Stimulated activated CD4-positive, alpha-beta T cell treated with anti-CD3 and anti-CD28 coated beads, TNF-alpha, amount 100 ng/mL, for 48 hours (primary cell): ENCODE measurements around the gene HS3ST3B1.
A peak's percentile ranks its signal among the peaks of the same experiment; 100 is the strongest.

Source experiments
- DNase-seq, 3 donors: peaks; one replicate each; pipeline ENCODE4 v3.0.0-alpha.2; 2020; ENCODE audit warnings: low read depth in 3 of 3

The HS3ST3B1 gene

GRCh38 chr17:14321476-14321949 lies 20.6 kb downstream of the HS3ST3B1 start:
- no peak for DNase-seq

DNA sequence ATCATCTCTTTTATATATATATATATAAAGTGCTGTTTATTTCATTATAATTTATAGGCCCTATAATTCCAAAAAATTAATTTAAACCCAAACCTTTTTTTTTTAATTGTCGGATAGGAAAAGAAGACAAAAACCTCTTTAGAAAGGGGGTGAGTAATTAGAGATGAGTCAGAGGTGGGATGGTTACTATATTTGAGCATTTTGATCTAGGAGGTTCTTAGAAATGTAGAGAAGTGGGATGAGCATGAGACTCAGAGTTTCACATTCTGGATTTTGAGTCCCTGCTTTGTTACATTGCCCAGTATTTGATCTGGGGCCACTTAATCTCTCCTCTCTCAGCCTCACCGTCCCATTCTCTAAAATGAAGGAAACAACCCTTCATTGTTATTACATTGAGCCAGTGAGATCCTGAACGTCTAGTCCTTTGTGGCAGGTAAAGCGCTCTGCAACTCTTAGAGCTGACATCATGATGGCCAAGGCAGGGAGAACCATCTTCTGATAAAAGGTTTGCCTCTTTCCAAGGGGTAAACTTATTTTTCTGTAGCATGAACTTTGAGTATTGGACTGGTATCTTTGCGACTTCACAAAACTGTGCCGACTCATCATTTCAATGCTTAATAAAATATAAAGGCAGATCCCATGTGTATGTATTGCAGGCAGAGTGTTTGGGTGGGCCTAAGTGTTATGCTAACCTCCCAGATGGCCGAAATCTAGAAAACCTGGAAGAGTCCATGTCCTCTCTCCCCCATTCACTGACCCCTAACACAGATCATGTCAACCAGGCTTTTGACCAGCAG lies 21.3 kb downstream of the HS3ST3B1 start:
- DNase-seq, result no peak

DNA sequence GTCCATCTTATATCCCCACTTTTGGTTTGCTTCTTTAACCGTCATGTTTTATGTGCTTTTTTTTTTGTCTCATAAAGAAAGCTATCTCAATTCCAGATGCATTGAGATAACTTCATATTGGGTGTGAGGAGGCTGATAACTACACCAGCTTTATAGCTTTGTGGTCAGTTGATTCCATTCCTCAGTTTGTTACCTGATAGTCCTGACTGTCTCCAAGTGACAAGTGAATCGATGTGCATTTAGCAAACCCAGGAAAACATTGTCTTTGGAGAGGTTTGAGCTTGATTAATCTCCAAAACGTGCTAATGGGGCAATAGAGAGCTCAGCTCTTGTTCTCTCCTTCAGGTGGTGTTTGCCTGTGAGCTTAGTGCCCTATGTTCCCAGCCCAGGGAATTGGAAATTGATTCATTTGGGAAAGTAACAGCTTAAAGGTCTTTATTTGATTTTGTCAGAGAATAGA lies 22.7 kb downstream of the HS3ST3B1 start:
- DNase-seq, result no peak

DNA sequence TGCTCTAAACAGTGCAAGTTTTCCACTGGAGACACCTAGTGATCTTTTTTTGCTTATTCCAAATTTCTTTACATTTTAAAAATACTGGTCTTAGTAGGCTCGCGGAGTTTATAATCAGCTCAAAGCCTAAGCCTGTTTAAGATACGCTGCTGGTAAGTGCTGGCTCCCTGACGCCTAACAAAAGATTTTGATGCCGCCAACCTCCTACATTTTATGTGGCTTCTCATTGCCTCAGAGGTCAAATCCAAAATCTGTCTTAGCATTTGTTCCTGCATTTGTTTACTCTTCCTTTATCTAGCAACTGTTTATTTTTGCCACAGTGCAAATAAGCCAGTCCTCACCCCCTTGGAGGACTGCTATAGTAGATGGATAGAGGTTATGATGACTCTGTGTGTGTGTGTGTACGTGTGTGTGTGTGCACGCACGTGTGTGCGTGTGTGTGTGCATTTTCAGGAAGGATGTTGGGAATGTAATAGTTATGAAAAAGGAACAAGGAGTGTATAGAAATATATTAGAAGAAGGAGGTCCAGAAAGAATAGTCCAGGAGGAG lies 24.8 kb downstream of the HS3ST3B1 start:
- no peak for DNase-seq

DNA sequence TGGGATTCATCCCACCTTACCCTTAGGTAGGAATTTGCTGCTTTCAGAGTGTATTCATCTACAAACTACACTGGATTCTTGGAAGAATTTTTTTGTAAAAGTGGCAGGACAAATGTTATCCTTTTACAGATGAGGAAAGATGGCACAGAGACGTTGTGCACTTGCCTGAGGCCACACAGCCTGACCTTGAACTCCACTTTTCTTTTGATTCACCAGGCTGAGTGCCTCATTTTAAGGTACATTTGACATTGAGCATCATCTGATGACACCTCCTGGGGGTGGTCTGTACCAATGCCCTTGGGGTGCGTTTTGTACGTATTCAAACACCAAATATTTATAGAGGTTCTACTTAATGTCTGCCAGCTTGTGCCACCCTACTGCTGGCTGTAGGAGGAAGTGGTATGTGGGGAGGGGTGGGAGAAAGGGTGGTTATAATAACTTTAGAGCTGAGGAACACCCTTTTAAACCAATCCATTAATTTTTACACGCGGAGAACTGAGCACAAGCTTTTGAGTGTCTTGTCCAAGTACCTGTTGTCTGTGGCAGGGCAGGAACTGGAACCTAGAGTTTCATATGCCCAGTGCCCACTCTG lies 29.1 kb downstream of the HS3ST3B1 start:
- DNase-seq, result no peak

- DNase-seq, result no peak
Observed at GRCh38 chr17:14330492-14330962, 29.6 kb downstream of the HS3ST3B1 start.

- DNase-seq, result no peak
Observed at GRCh38 chr17:14331225-14331981, 30.5 kb downstream of the HS3ST3B1 start.

DNA sequence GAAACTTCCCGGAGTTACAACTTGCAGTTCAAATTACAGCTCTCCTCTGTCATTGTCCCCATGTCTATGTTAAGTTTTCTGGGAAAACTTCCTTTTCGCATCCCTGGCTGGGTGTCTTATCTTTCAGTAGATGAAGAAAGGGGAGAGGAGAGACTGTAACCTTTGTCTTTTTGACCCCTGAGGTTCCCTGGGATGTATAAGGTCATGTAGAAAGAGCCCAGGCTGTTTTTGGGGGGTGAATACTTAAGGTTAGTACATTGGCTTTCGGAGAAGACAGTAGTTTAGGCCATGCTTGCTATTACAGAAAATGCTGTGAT lies 31.1 kb downstream of the HS3ST3B1 start:
- no peak for DNase-seq

DNA sequence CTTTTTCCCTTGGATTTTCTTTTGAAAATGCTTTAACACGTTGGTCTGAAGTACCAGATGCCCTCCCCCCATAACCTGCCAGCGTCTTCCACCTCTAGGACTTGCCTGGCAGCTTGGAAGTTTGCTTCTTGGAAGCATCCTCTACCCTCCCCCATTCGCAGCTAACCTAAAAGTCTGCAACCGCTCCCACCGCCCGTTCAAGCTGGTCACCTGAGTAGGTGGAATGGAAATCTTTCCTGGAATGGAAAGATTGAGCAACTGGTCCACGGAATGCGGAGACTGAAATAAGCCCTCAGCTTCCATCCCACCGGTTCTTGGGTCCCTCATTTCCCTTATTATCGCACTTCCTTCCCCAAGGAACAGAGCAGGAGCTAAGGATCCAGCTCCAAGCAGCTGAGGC lies 31.4 kb downstream of the HS3ST3B1 start:
- no peak for DNase-seq

GRCh38 chr17:14333506-14333905 lies 32.6 kb downstream of the HS3ST3B1 start:
- no peak for DNase-seq

DNA sequence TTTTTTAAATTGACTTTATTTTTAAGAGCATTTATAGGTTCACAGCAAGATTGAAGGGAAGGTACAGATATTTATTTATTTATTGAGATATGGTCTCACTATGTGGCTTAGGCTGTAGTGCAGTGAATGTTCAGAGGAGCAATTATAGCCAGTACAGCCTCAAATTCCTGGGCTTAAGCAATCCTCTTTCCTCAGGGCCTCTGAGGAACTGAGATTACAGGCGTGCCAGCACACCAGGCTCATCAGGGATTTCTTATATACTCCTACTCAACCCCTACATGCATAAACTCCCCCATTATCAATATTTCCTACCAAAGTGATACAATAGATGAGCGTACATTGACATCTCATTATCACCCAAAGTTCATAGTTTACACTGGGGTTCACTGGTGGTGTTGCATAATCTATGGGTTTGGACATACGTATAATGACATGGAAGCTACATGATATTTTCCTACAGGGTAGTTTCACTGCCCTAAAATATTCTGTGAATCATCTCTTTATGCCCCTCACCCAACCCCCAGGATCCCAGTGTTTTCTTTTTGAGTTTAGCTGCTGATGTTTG lies 33.5 kb downstream of the HS3ST3B1 start:
- DNase-seq, result no peak

GRCh38 chr17:14334919-14335318 lies 34.0 kb downstream of the HS3ST3B1 start:
- DNase-seq, result no peak

DNA sequence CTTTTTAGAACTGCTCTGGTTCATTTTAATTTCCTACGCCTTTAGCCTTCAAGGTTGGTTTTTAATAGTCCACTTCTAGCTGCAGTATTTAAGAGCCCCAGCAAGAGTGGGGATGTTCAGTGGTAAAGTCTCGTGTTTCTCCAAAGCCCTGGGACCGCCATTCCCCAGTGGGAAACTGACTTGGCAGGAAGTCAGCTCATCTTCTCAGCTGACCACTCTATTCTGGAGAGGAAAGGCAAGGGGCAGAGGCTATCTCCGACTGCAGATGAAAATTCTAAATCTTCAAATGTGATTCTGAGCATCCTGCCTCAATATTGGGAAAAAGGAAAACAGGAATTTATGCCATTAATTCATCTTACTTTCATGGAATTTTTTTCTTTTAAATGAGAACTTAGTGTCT lies 35.5 kb downstream of the HS3ST3B1 start:
- no peak for DNase-seq

GRCh38 chr17:14337596-14338079 lies 36.8 kb downstream of the HS3ST3B1 start:
- peak; percentile 52 to 66 (median 65) for DNase-seq

DNA sequence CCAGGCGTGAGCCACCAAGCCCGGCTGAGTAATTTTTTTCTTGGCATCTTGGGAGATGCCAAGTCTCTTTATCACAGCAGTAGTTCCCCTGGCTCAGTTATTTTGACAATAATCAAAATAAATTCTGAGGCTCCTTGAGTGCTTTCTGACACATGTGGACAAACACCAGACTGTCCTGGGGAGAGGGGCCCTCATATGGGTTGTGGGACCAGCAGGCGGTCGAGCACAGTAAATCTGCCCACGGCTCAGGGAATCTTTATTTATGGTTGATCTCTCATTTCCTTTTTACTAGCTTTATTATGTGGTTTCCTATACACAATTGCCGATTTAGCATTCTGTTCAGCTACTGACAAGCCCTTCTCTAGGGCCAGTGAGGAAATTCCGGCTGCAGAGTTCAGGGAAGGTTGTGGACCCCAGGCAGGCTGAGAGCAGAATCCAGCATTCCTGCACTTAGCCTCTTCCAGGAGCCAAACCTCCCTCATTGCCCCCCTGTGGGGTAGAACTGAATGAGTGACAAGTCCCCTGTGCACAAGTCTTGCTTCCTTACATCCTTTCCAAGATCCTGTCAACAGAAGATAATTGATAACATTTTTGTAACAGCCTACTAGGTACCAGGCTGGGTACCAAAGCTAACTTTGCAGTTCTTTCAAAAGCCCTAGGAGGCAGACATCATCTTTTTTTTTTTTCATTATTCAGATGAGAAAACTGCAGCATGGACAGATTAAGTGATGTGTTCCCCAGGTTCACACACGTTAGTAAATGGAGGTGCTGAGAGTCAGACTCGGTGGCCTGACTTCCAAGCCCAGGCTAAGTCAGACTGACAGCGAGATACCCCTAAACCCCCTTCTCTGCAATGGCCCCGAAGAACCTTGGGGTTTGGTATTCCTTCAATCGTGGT lies 40.2 kb downstream of the HS3ST3B1 start:
- no peak for DNase-seq

DNA sequence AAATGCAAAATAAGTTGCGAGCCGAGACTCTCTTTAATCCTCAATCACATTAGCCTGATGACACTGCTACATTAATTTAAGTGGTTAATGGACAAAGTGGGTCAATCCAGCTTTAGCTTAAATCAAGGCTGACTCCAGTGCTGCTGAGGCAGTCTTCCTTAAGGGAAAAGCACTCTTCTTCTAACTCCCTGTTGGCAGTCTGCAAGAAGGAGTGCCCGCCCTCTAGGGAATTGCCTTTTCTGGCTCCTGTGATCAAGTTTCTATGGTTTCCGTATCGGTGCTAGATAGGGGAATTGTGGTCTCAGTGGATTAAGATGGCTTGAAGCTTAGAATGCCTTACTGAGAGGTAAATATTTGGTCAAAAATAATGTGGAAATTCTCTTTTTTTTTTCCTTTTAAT lies 41.0 kb downstream of the HS3ST3B1 start:
- no peak for DNase-seq

- no peak for DNase-seq
Observed at GRCh38 chr17:14346801-14347200, 45.9 kb downstream of the HS3ST3B1 start.

DNA sequence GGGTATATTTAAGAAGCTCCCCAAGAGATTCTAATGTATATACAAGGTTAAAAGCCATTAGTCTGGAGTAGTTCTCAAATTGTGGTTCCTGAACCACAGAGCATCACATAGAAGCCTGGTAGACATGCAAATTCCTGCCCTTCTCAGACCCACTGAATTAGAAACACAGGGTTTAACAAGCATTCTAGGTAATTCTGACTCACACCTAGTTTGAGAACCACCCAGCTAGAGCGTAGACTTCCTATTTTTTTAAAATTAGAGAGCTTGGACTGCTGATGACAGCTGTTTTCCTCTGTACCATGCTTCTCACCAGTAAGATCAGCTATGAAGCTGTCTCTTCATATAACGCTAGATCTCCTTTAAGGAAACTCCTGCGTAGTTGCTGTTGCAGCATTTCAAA lies 50.6 kb downstream of the HS3ST3B1 start:
- DNase-seq, result no peak

- DNase-seq, result no peak
Observed at GRCh38 chr17:14352136-14352535, 51.3 kb downstream of the HS3ST3B1 start.

- DNase-seq, result no peak
Observed at GRCh38 chr17:14353861-14354474, 53.1 kb downstream of the HS3ST3B1 start.
